Left ventricle myocardium inferior (tissue), 1 donor: Measurements from ENCODE around the gene CPEB4. TPM values are rescaled to one million over a fixed set of nuclear protein-coding genes. Genes with fewer than 3 reads are reported as not detected.
A peak's percentile ranks its signal among the peaks of the same experiment; 100 is the strongest.

Source experiments
- DNase-seq: peaks from one replicate; pipeline ENCODE4 v3.0.0-alpha.2; 2020
- H3K27ac ChIP-seq: fragments of 200-600 bp; replicated peaks from 2 replicates; pipeline ENCODE4 v1.8.0; 2021
- H3K27me3 ChIP-seq: fragments of 200-600 bp; 2 replicates; pipeline ENCODE4 v1.8.0; 2021; ENCODE audit warnings: low read depth
- H3K36me3 ChIP-seq: fragments of 200-600 bp; 2 replicates; pipeline ENCODE4 v1.8.0; 2021
- H3K4me1 ChIP-seq: fragments of 200-600 bp; 2 replicates; pipeline ENCODE4 v1.8.0; 2021
- H3K4me3 ChIP-seq: fragments of 200-600 bp; 2 replicates; pipeline ENCODE4 v1.8.0; 2021; ENCODE audit warnings: mild to moderate bottlenecking, moderate library complexity
- H3K9me3 ChIP-seq: fragments of 200-600 bp; replicated peaks from 2 replicates; pipeline ENCODE4 v1.8.0; 2021
- intact Hi-C: fragments of 100-400 bp; cut with micrococcal nuclease; formaldehyde crosslinking; loops from one replicate; pipeline ENCODE4 v1.11.0; 2022
- total RNA-seq: library from RNA; stranded (reverse); fragmentation: NEBNext Ultra II Directional; extraction: Animal tissue kit (Norgen Biotek cat#: 25700); gene quantifications from one replicate; pipeline ENCODE4 v1.2.1, GENCODE V29; 2021
- TF ChIP-seq, protein P1 (sequence below): fragments of 200-600 bp; IDR thresholded peaks from 2 replicates; pipeline ENCODE4 v1.8.0; 2021; ENCODE audit warnings: antibody characterized with exemption, mild to moderate bottlenecking, borderline replicate concordance
- donor health status: DM: no; HTN: yes; CAD: no; lungs with severe emphysema.

CPEB4 gene
- total RNA-seq, 1 donor from 2014 or later: 136 TPM

DNA sequence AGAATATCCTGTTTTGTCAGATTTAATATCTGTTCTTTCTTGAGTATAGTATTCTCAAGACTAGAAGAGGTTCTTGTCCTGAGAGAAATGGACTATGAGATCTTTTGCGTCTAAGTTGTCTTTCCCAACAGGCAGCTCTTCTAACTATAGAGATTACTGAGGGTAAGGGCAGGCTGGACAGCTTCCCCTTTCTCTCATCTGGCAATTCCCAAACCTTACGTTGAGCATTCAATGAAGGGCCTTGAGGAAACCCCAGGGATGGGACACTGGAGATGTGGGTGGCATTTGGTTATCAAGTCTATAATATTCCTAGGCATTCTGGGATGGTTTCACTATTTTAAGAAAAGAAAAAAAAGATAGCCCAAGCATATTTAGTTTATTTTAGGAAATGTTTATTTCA, 72.8 kb downstream of the CPEB4 start:
- H3K4me1 ChIP-seq: peaks cover 53% of the 10 kb centered on the region
- no peaks in the 10 kb centered on the region for H3K9me3 ChIP-seq
- no peaks in the 10 kb centered on the region for H3K27me3 ChIP-seq
- intact Hi-C loops: no loop called here
- H3K4me3 ChIP-seq: no peak overlapping the region
- H3K36me3 ChIP-seq: peaks cover 39% of the 10 kb centered on the region
- TF ChIP-seq, protein P1, sequence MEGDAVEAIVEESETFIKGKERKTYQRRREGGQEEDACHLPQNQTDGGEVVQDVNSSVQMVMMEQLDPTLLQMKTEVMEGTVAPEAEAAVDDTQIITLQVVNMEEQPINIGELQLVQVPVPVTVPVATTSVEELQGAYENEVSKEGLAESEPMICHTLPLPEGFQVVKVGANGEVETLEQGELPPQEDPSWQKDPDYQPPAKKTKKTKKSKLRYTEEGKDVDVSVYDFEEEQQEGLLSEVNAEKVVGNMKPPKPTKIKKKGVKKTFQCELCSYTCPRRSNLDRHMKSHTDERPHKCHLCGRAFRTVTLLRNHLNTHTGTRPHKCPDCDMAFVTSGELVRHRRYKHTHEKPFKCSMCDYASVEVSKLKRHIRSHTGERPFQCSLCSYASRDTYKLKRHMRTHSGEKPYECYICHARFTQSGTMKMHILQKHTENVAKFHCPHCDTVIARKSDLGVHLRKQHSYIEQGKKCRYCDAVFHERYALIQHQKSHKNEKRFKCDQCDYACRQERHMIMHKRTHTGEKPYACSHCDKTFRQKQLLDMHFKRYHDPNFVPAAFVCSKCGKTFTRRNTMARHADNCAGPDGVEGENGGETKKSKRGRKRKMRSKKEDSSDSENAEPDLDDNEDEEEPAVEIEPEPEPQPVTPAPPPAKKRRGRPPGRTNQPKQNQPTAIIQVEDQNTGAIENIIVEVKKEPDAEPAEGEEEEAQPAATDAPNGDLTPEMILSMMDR: no peak
- no peak for DNase-seq
- H3K27ac ChIP-seq: no peak overlapping the region

DNA sequence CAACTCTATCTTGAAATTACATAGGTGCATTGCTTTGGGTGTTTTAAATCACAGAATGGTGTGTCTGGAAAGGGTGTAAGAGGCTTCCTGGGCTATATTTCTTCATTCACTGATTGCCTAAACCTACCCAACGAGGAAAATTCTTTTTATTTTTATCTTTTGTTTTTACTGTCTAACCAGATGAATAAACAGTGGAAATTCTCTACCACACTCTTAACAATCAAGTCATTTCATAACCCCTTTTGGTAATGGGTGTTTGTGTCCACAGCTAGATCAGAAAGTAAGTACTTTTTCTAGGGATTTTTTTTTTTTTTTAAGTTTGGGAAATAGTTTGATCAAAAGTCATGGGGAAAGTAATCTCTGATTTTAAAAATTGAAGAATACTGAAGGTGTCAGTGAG, 73.3 kb downstream of the CPEB4 start:
- TF ChIP-seq, protein P1: no peak
- H3K4me1 ChIP-seq: peaks cover 48% of the 10 kb centered on the region
- H3K27me3 ChIP-seq: no peaks in the 10 kb centered on the region
- H3K36me3 ChIP-seq: peaks cover 35% of the 10 kb centered on the region
- H3K4me3 ChIP-seq: no peak overlapping the region
- intact Hi-C loops: no loop called here
- no peaks in the 10 kb centered on the region for H3K9me3 ChIP-seq
- no peak overlapping the region for H3K27ac ChIP-seq
- DNase-seq: no peak

DNA sequence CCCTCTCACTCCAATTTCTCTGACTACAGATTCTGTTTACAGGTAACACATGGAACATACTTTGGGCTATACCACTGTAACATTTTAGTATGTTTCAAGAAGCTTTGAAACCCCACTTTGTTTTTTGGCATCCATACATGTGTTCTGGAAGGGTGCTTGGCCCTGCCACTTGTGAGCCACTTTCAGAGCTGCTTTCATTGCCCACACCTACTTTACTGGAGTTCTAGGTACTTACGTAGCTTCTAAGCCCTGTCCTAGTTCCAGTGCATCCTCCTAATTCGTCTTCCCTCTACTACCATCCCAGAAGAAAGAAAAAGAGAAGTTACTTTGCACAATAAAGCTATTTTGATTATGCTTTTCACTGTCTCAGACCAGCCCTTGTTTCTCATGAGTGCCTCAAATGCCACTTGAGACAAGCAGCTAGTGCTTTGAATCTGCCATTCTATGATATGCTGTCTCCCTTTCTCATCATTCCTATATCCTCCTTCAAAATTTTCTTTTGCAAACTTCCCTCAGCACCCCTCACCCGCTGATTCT, 74.4 kb downstream of the CPEB4 start:
- H3K27ac ChIP-seq: peak overlapping the region; percentile 46
- H3K27me3 ChIP-seq: no peaks in the 10 kb centered on the region
- H3K4me1 ChIP-seq: peaks cover 38% of the 10 kb centered on the region
- TF ChIP-seq, protein P1: no peak
- no peak for DNase-seq
- H3K9me3 ChIP-seq: no peaks in the 10 kb centered on the region
- H3K4me3 ChIP-seq: no peak overlapping the region
- intact Hi-C loops: no loop called here
- H3K36me3 ChIP-seq: peaks cover 24% of the 10 kb centered on the region

DNA sequence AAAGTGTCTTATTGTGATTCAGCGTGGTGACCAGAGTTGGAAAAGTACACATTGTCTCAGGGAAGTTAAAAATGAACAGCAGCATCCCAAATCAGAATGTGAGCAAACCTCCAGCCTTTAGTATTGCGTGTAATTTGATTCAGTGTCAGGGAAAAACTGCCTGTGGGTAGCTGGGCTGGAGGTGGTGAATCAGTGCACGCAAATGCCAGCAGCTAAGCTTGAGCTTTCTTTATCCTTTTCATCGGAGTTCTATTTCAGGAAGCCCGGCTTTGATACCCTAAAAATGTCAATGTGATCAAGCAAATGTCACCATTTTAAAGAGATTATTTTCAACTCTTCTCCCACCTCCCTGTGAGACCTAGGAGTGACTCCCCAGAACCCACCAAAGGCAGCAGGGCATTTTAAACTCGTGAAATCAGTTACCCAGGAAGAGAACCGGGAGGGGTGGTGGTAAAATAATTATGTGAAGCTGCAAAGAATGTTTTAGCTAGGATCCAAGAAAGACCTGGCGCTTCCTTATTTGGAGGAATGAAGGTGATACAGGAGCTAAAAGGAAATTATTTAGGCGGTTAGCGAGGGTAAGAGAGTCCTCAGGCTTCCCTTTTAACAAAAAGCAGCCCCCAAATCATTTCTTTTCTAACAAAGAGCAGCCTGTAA, 75.2 kb downstream of the CPEB4 start:
- Histone ChIP-seq H3K9me3 (no peaks in the 10 kb centered on the region), H3K36me3 (peaks cover 16% of the 10 kb centered on the region), H3K4me3 (no peak overlapping the region), H3K27me3 (no peaks in the 10 kb centered on the region), H3K4me1 (peaks cover 29% of the 10 kb centered on the region), H3K27ac (peak overlapping the region; percentile 46)
- TF ChIP-seq, protein P1: no peak
- no peak for DNase-seq
- intact Hi-C loops: no loop called here

DNA sequence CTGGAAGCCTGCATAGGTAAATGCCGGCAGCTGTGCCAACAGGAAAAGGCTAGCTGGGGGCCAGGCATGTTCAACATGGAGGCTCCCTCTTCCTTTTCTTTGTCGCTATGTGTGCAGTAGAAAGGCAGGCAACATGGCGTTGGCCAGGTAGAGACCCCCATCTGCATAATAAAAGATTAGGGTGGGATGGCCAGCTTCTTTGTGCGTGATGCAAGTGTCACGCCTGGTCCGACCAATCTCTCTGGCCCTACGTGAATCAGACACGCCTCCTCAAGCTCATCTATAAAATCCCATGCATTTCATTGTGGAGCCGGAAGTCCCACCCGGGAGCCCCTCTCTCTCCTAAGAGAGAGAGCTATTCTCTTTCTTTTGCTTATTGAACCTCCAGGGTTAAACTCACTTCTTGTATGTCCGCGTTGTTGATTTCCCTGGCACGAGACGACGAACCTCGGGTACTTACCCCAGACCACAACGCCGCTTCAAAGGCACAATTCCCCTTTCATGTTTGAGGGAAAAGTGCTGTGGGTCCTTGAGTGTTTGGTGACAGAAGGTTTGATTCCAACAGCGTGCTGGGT, 75.8 kb downstream of the CPEB4 start:
- peak overlapping the region; percentile 46 for H3K27ac ChIP-seq
- intact Hi-C loops: no loop called here
- H3K4me1 ChIP-seq: peaks cover 28% of the 10 kb centered on the region
- peaks cover 11% of the 10 kb centered on the region for H3K36me3 ChIP-seq
- H3K27me3 ChIP-seq: no peaks in the 10 kb centered on the region
- no peaks in the 10 kb centered on the region for H3K9me3 ChIP-seq
- TF ChIP-seq, protein P1: no peak
- no peak overlapping the region for H3K4me3 ChIP-seq
- no peak for DNase-seq
